Measurements from ENCODE around the gene PDE4D. TPM values are rescaled to one million over a fixed set of nuclear protein-coding genes. Genes with fewer than 3 reads are reported as not detected.

Gene PDE4D
- total RNA-seq, 1 donor: 19.9 TPM

GRCh38 chr5:59173578-59173977, 719.9 kb downstream of the PDE4D start:
- H3K79me2 ChIP-seq (ENCODE audit: insufficient read depth, low read length): no peaks in the 10 kb centered on the region
- peak; percentile 38 for TF ChIP-seq CTCF (IDR thresholded peaks at IDR 0.05; ENCODE audit: extremely low read depth, low read depth, low read length)
- DNase-seq (ENCODE audit: insufficient read length, low spot score, missing footprints): peak; percentile 27

GRCh38 chr5:59171131-59171530, 722.4 kb downstream of the PDE4D start:
- Histone ChIP-seq H3K9me3 (ENCODE audit: low read depth, low read length) (no peaks in the 10 kb centered on the region), H3K4me3 (ENCODE audit: insufficient read depth, low read length) (no peak overlapping the region), H3K27ac (ENCODE audit: low read depth, low read length) (no peak overlapping the region), H3K36me3 (ENCODE audit: insufficient read depth, low read length) (no peaks in the 10 kb centered on the region), H3K4me2 (ENCODE audit: insufficient read depth, low read length) (no peak overlapping the region), H3K4me1 (ENCODE audit: insufficient read depth, low read length) (no peaks in the 10 kb centered on the region), H4K20me1 (ENCODE audit: insufficient read depth, low read length) (no peaks in the 10 kb centered on the region), H3K27me3 (ENCODE audit: insufficient read depth, low read length) (no peaks in the 10 kb centered on the region), H2AFZ (ENCODE audit: low read length) (no peak overlapping the region), H3K79me2 (ENCODE audit: insufficient read depth, low read length) (no peaks in the 10 kb centered on the region)
- TF ChIP-seq CTCF (IDR thresholded peaks at IDR 0.05; ENCODE audit: extremely low read depth, low read depth, low read length): no peak
- DNase-seq (ENCODE audit: insufficient read length, low spot score, missing footprints): no peak

More at GRCh38 chr5:59173578-59173977, 719.9 kb downstream of the PDE4D start:
- Histone ChIP-seq H3K27me3 (ENCODE audit: insufficient read depth, low read length) (no peaks in the 10 kb centered on the region), H3K36me3 (ENCODE audit: insufficient read depth, low read length) (no peaks in the 10 kb centered on the region), H2AFZ (ENCODE audit: low read length) (peak overlapping the region; percentile 3), H3K9me3 (ENCODE audit: low read depth, low read length) (no peaks in the 10 kb centered on the region), H3K4me1 (ENCODE audit: insufficient read depth, low read length) (no peaks in the 10 kb centered on the region), H3K4me2 (ENCODE audit: insufficient read depth, low read length) (no peak overlapping the region), H4K20me1 (ENCODE audit: insufficient read depth, low read length) (no peaks in the 10 kb centered on the region), H3K4me3 (ENCODE audit: insufficient read depth, low read length) (no peak overlapping the region), H3K27ac (ENCODE audit: low read depth, low read length) (no peak overlapping the region)

GRCh38 chr5:59169768-59170150, 723.8 kb downstream of the PDE4D start:
- DNase-seq (ENCODE audit: insufficient read length, low spot score, missing footprints): no peak
- no peaks in the 10 kb centered on the region for H3K27me3 ChIP-seq (ENCODE audit: insufficient read depth, low read length)
- H3K4me1 ChIP-seq (ENCODE audit: insufficient read depth, low read length): peaks cover under 1% of the 10 kb centered on the region
- H3K9me3 ChIP-seq (ENCODE audit: low read depth, low read length): no peaks in the 10 kb centered on the region
- no peaks in the 10 kb centered on the region for H4K20me1 ChIP-seq (ENCODE audit: insufficient read depth, low read length)
- H3K79me2 ChIP-seq (ENCODE audit: insufficient read depth, low read length): no peaks in the 10 kb centered on the region
- H2AFZ ChIP-seq (ENCODE audit: low read length): no peak overlapping the region
- no peak overlapping the region for H3K4me3 ChIP-seq (ENCODE audit: insufficient read depth, low read length)
- H3K4me2 ChIP-seq (ENCODE audit: insufficient read depth, low read length): no peak overlapping the region
- no peak for TF ChIP-seq CTCF (IDR thresholded peaks at IDR 0.05; ENCODE audit: extremely low read depth, low read depth, low read length)
- no peaks in the 10 kb centered on the region for H3K36me3 ChIP-seq (ENCODE audit: insufficient read depth, low read length)
- no peak overlapping the region for H3K27ac ChIP-seq (ENCODE audit: low read depth, low read length)

- H3K4me3 ChIP-seq (ENCODE audit: insufficient read depth, low read length): no peak overlapping the region
- no peak for DNase-seq (ENCODE audit: insufficient read length, low spot score, missing footprints)
- no peak for TF ChIP-seq CTCF (IDR thresholded peaks at IDR 0.05; ENCODE audit: extremely low read depth, low read depth, low read length)
- no peak overlapping the region for H2AFZ ChIP-seq (ENCODE audit: low read length)
- no peak overlapping the region for H3K27ac ChIP-seq (ENCODE audit: low read depth, low read length)
- H4K20me1 ChIP-seq (ENCODE audit: insufficient read depth, low read length): no peaks in the 10 kb centered on the region
- H3K4me1 ChIP-seq (ENCODE audit: insufficient read depth, low read length): peaks cover 6% of the 10 kb centered on the region
- no peaks in the 10 kb centered on the region for H3K27me3 ChIP-seq (ENCODE audit: insufficient read depth, low read length)
- no peaks in the 10 kb centered on the region for H3K36me3 ChIP-seq (ENCODE audit: insufficient read depth, low read length)
- H3K9me3 ChIP-seq (ENCODE audit: low read depth, low read length): no peaks in the 10 kb centered on the region
- no peak overlapping the region for H3K4me2 ChIP-seq (ENCODE audit: insufficient read depth, low read length)
- no peaks in the 10 kb centered on the region for H3K79me2 ChIP-seq (ENCODE audit: insufficient read depth, low read length)
These were observed 724.3 kb downstream of the PDE4D start for GRCh38 chr5:59169081-59169767.

Measured in osteoblast (primary cell).